ENCODE results near the gene ESRP2.

Gene ESRP2

GRCh38 chr16:68255712-68256111 is 19.8 kb upstream of the ESRP2 start:
- Histone ChIP-seq H3K27ac (ENCODE audit: insufficient read depth in 1 of 2, low read depth in 1 of 2, low read length in 2 of 2, poor library complexity in 1 of 2, severe bottlenecking in 2 of 2) (no peak overlapping the region), H3K36me3 (ENCODE audit: control insufficient read depth in 4 of 4, insufficient read depth in 4 of 4, low read length in 3 of 4) (peaks cover 7 to 59% (median 38%) of the 10 kb centered on the region in 4 experiments), H3K4me3 (ENCODE audit: control insufficient read depth in 1 of 7, extremely low read depth in 1 of 7, insufficient read depth in 4 of 7, low read depth in 2 of 7, low read length in 6 of 7) (no peak overlapping the region), H3K27me3 (replicated peaks in 2 of 5; ENCODE audit: control insufficient read depth in 4 of 5, insufficient read depth in 5 of 5, low read length in 4 of 5) (no peaks in the 10 kb centered on the region), H3K9me3 (ENCODE audit: control extremely low read depth in 1 of 5, control insufficient read depth in 4 of 5, insufficient read depth in 2 of 5, low read depth in 1 of 5, low read length in 4 of 5) (no peaks in the 10 kb centered on the region), H3K4me1 (ENCODE audit: control extremely low read depth in 1 of 4, control insufficient read depth in 4 of 4, insufficient read depth in 4 of 4, low read length in 3 of 4) (peaks cover 0 to 34% (median 33%) of the 10 kb centered on the region in 4 experiments)
- 93% methylated on average over 18 of the region's 18 CpGs for WGBS (ENCODE audit: insufficient coverage)
- POLR2A ChIA-PET: no interaction called here
- CTCF ChIA-PET: interaction anchor here (0.7 to 2.3 kb wide), 3 partner anchors 8 to 81 kb away, joined by 3 to 6 read pairs (median 3); partner anchors contain the start of genes PRMT7, SLC7A6 and SLC7A6OS
- no peak for DNase-seq

- no peaks in the 10 kb centered on the region for H3K9me3 ChIP-seq (ENCODE audit: control extremely low read depth in 1 of 5, control insufficient read depth in 4 of 5, insufficient read depth in 2 of 5, low read depth in 1 of 5, low read length in 4 of 5)
- no peak for DNase-seq
- ChIA-PET POLR2A (no interaction called here), CTCF (interaction anchor here (0.6 to 3.8 kb wide), 5 partner anchors 7 to 81 kb away, joined by 3 to 18 read pairs (median 5); partner anchors contain the start of genes PRMT7 and SLC7A6OS)
- 100% methylated on average over 1 of the region's 4 CpGs for WGBS (ENCODE audit: insufficient coverage)
- H3K27me3 ChIP-seq (replicated peaks in 2 of 5; ENCODE audit: control insufficient read depth in 4 of 5, insufficient read depth in 5 of 5, low read length in 4 of 5): no peaks in the 10 kb centered on the region
- no peak overlapping the region for H3K27ac ChIP-seq (ENCODE audit: insufficient read depth in 1 of 2, low read depth in 1 of 2, low read length in 2 of 2, poor library complexity in 1 of 2, severe bottlenecking in 2 of 2)
- H3K4me1 ChIP-seq (ENCODE audit: control extremely low read depth in 1 of 4, control insufficient read depth in 4 of 4, insufficient read depth in 4 of 4, low read length in 3 of 4): peaks cover 0 to 24% (median 23%) of the 10 kb centered on the region in 4 experiments
- peaks cover 3 to 55% (median 25%) of the 10 kb centered on the region in 4 experiments for H3K36me3 ChIP-seq (ENCODE audit: control insufficient read depth in 4 of 4, insufficient read depth in 4 of 4, low read length in 3 of 4)
- H3K4me3 ChIP-seq (ENCODE audit: control insufficient read depth in 1 of 7, extremely low read depth in 1 of 7, insufficient read depth in 4 of 7, low read depth in 2 of 7, low read length in 6 of 7): no peak overlapping the region
Measured at GRCh38 chr16:68253721-68254120, 17.8 kb upstream of the ESRP2 start.

- peaks cover 0 to 17% (median 17%) of the 10 kb centered on the region in 4 experiments for H3K4me1 ChIP-seq (ENCODE audit: control extremely low read depth in 1 of 4, control insufficient read depth in 4 of 4, insufficient read depth in 4 of 4, low read length in 3 of 4)
- POLR2A ChIA-PET: no interaction called here
- H3K4me3 ChIP-seq (ENCODE audit: control insufficient read depth in 1 of 7, extremely low read depth in 1 of 7, insufficient read depth in 4 of 7, low read depth in 2 of 7, low read length in 6 of 7): no peak overlapping the region
- no peak for DNase-seq
- CTCF ChIA-PET: interaction anchor here (1.4 to 3.8 kb wide), 3 partner anchors 9 to 77 kb away, joined by 4 to 18 read pairs (median 9); no protein-coding TSS in a partner anchor
- no peaks in the 10 kb centered on the region for H3K27me3 ChIP-seq (replicated peaks in 2 of 5; ENCODE audit: control insufficient read depth in 4 of 5, insufficient read depth in 5 of 5, low read length in 4 of 5)
- no peaks in the 10 kb centered on the region for H3K9me3 ChIP-seq (ENCODE audit: control extremely low read depth in 1 of 5, control insufficient read depth in 4 of 5, insufficient read depth in 2 of 5, low read depth in 1 of 5, low read length in 4 of 5)
- 93% methylated on average over 3 of the region's 5 CpGs for WGBS (ENCODE audit: insufficient coverage)
- H3K27ac ChIP-seq (ENCODE audit: insufficient read depth in 1 of 2, low read depth in 1 of 2, low read length in 2 of 2, poor library complexity in 1 of 2, severe bottlenecking in 2 of 2): no peak overlapping the region
- peaks cover 3 to 57% (median 25%) of the 10 kb centered on the region in 4 experiments for H3K36me3 ChIP-seq (ENCODE audit: control insufficient read depth in 4 of 4, insufficient read depth in 4 of 4, low read length in 3 of 4)
Measured at GRCh38 chr16:68252383-68252782, 16.5 kb upstream of the ESRP2 start.

- Histone ChIP-seq H3K27me3 (replicated peaks in 2 of 5; ENCODE audit: control insufficient read depth in 4 of 5, insufficient read depth in 5 of 5, low read length in 4 of 5) (no peaks in the 10 kb centered on the region), H3K4me3 (ENCODE audit: control insufficient read depth in 1 of 7, extremely low read depth in 1 of 7, insufficient read depth in 4 of 7, low read depth in 2 of 7, low read length in 6 of 7) (no peak overlapping the region), H3K27ac (ENCODE audit: insufficient read depth in 1 of 2, low read depth in 1 of 2, low read length in 2 of 2, poor library complexity in 1 of 2, severe bottlenecking in 2 of 2) (no peak overlapping the region), H3K4me1 (ENCODE audit: control extremely low read depth in 1 of 4, control insufficient read depth in 4 of 4, insufficient read depth in 4 of 4, low read length in 3 of 4) (peaks cover 0 to 17% (median 17%) of the 10 kb centered on the region in 4 experiments), H3K9me3 (ENCODE audit: control extremely low read depth in 1 of 5, control insufficient read depth in 4 of 5, insufficient read depth in 2 of 5, low read depth in 1 of 5, low read length in 4 of 5) (no peaks in the 10 kb centered on the region), H3K36me3 (ENCODE audit: control insufficient read depth in 4 of 4, insufficient read depth in 4 of 4, low read length in 3 of 4) (peaks cover 3 to 57% (median 25%) of the 10 kb centered on the region in 4 experiments)
- POLR2A ChIA-PET: no interaction called here
- CTCF ChIA-PET: interaction anchor here (0.9 to 3.8 kb wide), 5 partner anchors 9 to 178 kb away, joined by 3 to 18 read pairs (median 4); no protein-coding TSS in a partner anchor
- no peak for DNase-seq
- 94% methylated on average over 2 of the region's 5 CpGs for WGBS (ENCODE audit: insufficient coverage)
Measured at GRCh38 chr16:68251832-68252231, 15.9 kb upstream of the ESRP2 start.

- WGBS (ENCODE audit: insufficient coverage): 100% methylated on average over 6 of the region's 6 CpGs
- POLR2A ChIA-PET: no interaction called here
- Histone ChIP-seq H3K27ac (ENCODE audit: insufficient read depth in 1 of 2, low read depth in 1 of 2, low read length in 2 of 2, poor library complexity in 1 of 2, severe bottlenecking in 2 of 2) (no peak overlapping the region), H3K9me3 (ENCODE audit: control extremely low read depth in 1 of 5, control insufficient read depth in 4 of 5, insufficient read depth in 2 of 5, low read depth in 1 of 5, low read length in 4 of 5) (no peaks in the 10 kb centered on the region), H3K4me1 (ENCODE audit: control extremely low read depth in 1 of 4, control insufficient read depth in 4 of 4, insufficient read depth in 4 of 4, low read length in 3 of 4) (peaks cover 0 to 22% (median 21%) of the 10 kb centered on the region in 4 experiments), H3K36me3 (ENCODE audit: control insufficient read depth in 4 of 4, insufficient read depth in 4 of 4, low read length in 3 of 4) (peaks cover 3 to 55% (median 23%) of the 10 kb centered on the region in 4 experiments), H3K4me3 (ENCODE audit: control insufficient read depth in 1 of 7, extremely low read depth in 1 of 7, insufficient read depth in 4 of 7, low read depth in 2 of 7, low read length in 6 of 7) (no peak overlapping the region), H3K27me3 (replicated peaks in 2 of 5; ENCODE audit: control insufficient read depth in 4 of 5, insufficient read depth in 5 of 5, low read length in 4 of 5) (no peaks in the 10 kb centered on the region)
- DNase-seq: no peak
- CTCF ChIA-PET: interaction anchor here (0.9 to 3.8 kb wide), 3 partner anchors 10 to 177 kb away, joined by 3 to 18 read pairs (median 3); no protein-coding TSS in a partner anchor
Measured at GRCh38 chr16:68250951-68251350, 15.0 kb upstream of the ESRP2 start.

- 100% methylated on average over 4 of the region's 4 CpGs for WGBS (ENCODE audit: insufficient coverage)
Measured at GRCh38 chr16:68249371-68249770, 13.4 kb upstream of the ESRP2 start.

GRCh38 chr16:68247932-68248331 is 12.0 kb upstream of the ESRP2 start:
- Histone ChIP-seq H3K36me3 (ENCODE audit: control insufficient read depth in 4 of 4, insufficient read depth in 4 of 4, low read length in 3 of 4) (peaks cover 0 to 31% (median 10%) of the 10 kb centered on the region in 4 experiments), H3K27ac (ENCODE audit: insufficient read depth in 1 of 2, low read depth in 1 of 2, low read length in 2 of 2, poor library complexity in 1 of 2, severe bottlenecking in 2 of 2) (no peak overlapping the region), H3K4me3 (ENCODE audit: control insufficient read depth in 1 of 7, extremely low read depth in 1 of 7, insufficient read depth in 4 of 7, low read depth in 2 of 7, low read length in 6 of 7) (no peak overlapping the region), H3K4me1 (ENCODE audit: control extremely low read depth in 1 of 4, control insufficient read depth in 4 of 4, insufficient read depth in 4 of 4, low read length in 3 of 4) (peaks cover 4 to 39% (median 34%) of the 10 kb centered on the region in 4 experiments), H3K9me3 (ENCODE audit: control extremely low read depth in 1 of 5, control insufficient read depth in 4 of 5, insufficient read depth in 2 of 5, low read depth in 1 of 5, low read length in 4 of 5) (no peaks in the 10 kb centered on the region), H3K27me3 (replicated peaks in 2 of 5; ENCODE audit: control insufficient read depth in 4 of 5, insufficient read depth in 5 of 5, low read length in 4 of 5) (no peaks in the 10 kb centered on the region)
- WGBS (ENCODE audit: insufficient coverage): 95% methylated on average over 2 of the region's 4 CpGs
- ChIA-PET POLR2A (no interaction called here), CTCF (interaction anchor here (0.7 to 2.7 kb wide), 6 partner anchors 10 to 81 kb away, joined by 3 to 11 read pairs (median 3); partner anchors contain the start of gene SLC7A6)
- no peak for DNase-seq

More at GRCh38 chr16:68249371-68249770, 13.4 kb upstream of the ESRP2 start:
- POLR2A ChIA-PET: no interaction called here
- H3K4me1 ChIP-seq (ENCODE audit: control extremely low read depth in 1 of 4, control insufficient read depth in 4 of 4, insufficient read depth in 4 of 4, low read length in 3 of 4): peaks cover 4 to 35% (median 30%) of the 10 kb centered on the region in 4 experiments
- H3K27me3 ChIP-seq (replicated peaks in 2 of 5; ENCODE audit: control insufficient read depth in 4 of 5, insufficient read depth in 5 of 5, low read length in 4 of 5): no peaks in the 10 kb centered on the region
- CTCF ChIA-PET: interaction anchor here (0.9 to 2.7 kb wide), 6 partner anchors 9 to 79 kb away, joined by 3 to 11 read pairs (median 4); partner anchors contain the start of genes PRMT7, SLC7A6 and SLC7A6OS
- no peak for DNase-seq
- no peak overlapping the region for H3K27ac ChIP-seq (ENCODE audit: insufficient read depth in 1 of 2, low read depth in 1 of 2, low read length in 2 of 2, poor library complexity in 1 of 2, severe bottlenecking in 2 of 2)
- no peak overlapping the region for H3K4me3 ChIP-seq (ENCODE audit: control insufficient read depth in 1 of 7, extremely low read depth in 1 of 7, insufficient read depth in 4 of 7, low read depth in 2 of 7, low read length in 6 of 7)
- H3K9me3 ChIP-seq (ENCODE audit: control extremely low read depth in 1 of 5, control insufficient read depth in 4 of 5, insufficient read depth in 2 of 5, low read depth in 1 of 5, low read length in 4 of 5): no peaks in the 10 kb centered on the region
- H3K36me3 ChIP-seq (ENCODE audit: control insufficient read depth in 4 of 4, insufficient read depth in 4 of 4, low read length in 3 of 4): peaks cover 0 to 41% (median 14%) of the 10 kb centered on the region in 4 experiments

Measured in common myeloid progenitor, CD34-positive (primary cell).